HG02870 (cell line): ENCODE measurements around the gene GPR21.

Source experiments
- ATAC-seq: cut with Tn5 transposase; IDR thresholded peaks from one replicate; pipeline ENCODE4 v1.9.1; 2021; ENCODE audit warnings: mild to moderate bottlenecking, moderate library complexity; ENCODE audit not compliant: unreplicated experiment

Gene GPR21

GRCh38 chr9:123062351-123063176, 29.1 kb downstream of the GPR21 start:
- no peak for ATAC-seq

- no peak for ATAC-seq
Measured at GRCh38 chr9:123063177-123063598, 29.7 kb downstream of the GPR21 start.

GRCh38 chr9:123063896-123064295, 30.4 kb downstream of the GPR21 start:
- ATAC-seq, result no peak

- ATAC-seq, result no peak
Measured at GRCh38 chr9:123064716-123065115, 31.2 kb downstream of the GPR21 start.

GRCh38 chr9:123065196-123065595, 31.7 kb downstream of the GPR21 start:
- no peak for ATAC-seq

GRCh38 chr9:123067136-123067535, 33.7 kb downstream of the GPR21 start:
- ATAC-seq, result no peak

GRCh38 chr9:123069010-123069481, 35.6 kb downstream of the GPR21 start:
- no peak for ATAC-seq

- no peak for ATAC-seq
Measured at GRCh38 chr9:123070198-123070597, 36.7 kb downstream of the GPR21 start.

- no peak for ATAC-seq
Measured at GRCh38 chr9:123072407-123072995, 39.0 kb downstream of the GPR21 start.

GRCh38 chr9:123073441-123073840, 40.0 kb downstream of the GPR21 start:
- ATAC-seq, result no peak

- no peak for ATAC-seq
Measured at GRCh38 chr9:123073991-123074422, 40.5 kb downstream of the GPR21 start.

- ATAC-seq, result no peak
Measured at GRCh38 chr9:123074628-123075027, 41.2 kb downstream of the GPR21 start.

- no peak for ATAC-seq
Measured at GRCh38 chr9:123080444-123080843, 47.0 kb downstream of the GPR21 start.

- ATAC-seq, result no peak
Measured at GRCh38 chr9:123081824-123082223, 48.4 kb downstream of the GPR21 start.

- ATAC-seq, result no peak
Measured at GRCh38 chr9:123083680-123084079, 50.2 kb downstream of the GPR21 start.

GRCh38 chr9:123084256-123084655, 50.8 kb downstream of the GPR21 start:
- ATAC-seq, result no peak
